ENCODE results near the gene PHF8.

Gene PHF8

GRCh38 chrX:53950130-53950733, 94.0 kb downstream of the PHF8 start:
- Mint-ChIP-seq H3K27ac (no peak overlapping the region), H3K9me3 (no peaks in the 10 kb centered on the region), H3K36me3 (peaks cover 30% of the 10 kb centered on the region)

GRCh38 chrX:53940180-53940579, 104.1 kb downstream of the PHF8 start:
- Mint-ChIP-seq H3K36me3 (peaks cover 53% of the 10 kb centered on the region), H3K4me3 (no peak overlapping the region), H3K9me3 (no peaks in the 10 kb centered on the region), H3K27ac (no peak overlapping the region), H3K4me1 (no peaks in the 10 kb centered on the region), H3K27me3 (no peaks in the 10 kb centered on the region)
- ATAC-seq: no peak

More at GRCh38 chrX:53950130-53950733, 94.0 kb downstream of the PHF8 start:
- Mint-ChIP-seq H3K4me3 (no peak overlapping the region), H3K4me1 (no peaks in the 10 kb centered on the region), H3K27me3 (no peaks in the 10 kb centered on the region)
- no peak for ATAC-seq

GRCh38 chrX:53939127-53939526, 105.1 kb downstream of the PHF8 start:
- ATAC-seq: no peak
- Mint-ChIP-seq H3K4me3 (no peak overlapping the region), H3K27me3 (no peaks in the 10 kb centered on the region), H3K9me3 (no peaks in the 10 kb centered on the region), H3K27ac (no peak overlapping the region), H3K36me3 (peaks cover 53% of the 10 kb centered on the region), H3K4me1 (no peaks in the 10 kb centered on the region)

GRCh38 chrX:53930515-53931380, 113.5 kb downstream of the PHF8 start:
- Mint-ChIP-seq H3K9me3 (no peaks in the 10 kb centered on the region), H3K4me3 (no peak overlapping the region), H3K27me3 (no peaks in the 10 kb centered on the region), H3K4me1 (no peaks in the 10 kb centered on the region), H3K36me3 (no peaks in the 10 kb centered on the region), H3K27ac (no peak overlapping the region)
- ATAC-seq: no peak

- ATAC-seq: no peak
- Mint-ChIP-seq H3K9me3 (no peaks in the 10 kb centered on the region), H3K4me3 (no peak overlapping the region), H3K27me3 (no peaks in the 10 kb centered on the region), H3K27ac (no peak overlapping the region), H3K4me1 (no peaks in the 10 kb centered on the region), H3K36me3 (no peaks in the 10 kb centered on the region)
Observed at GRCh38 chrX:53926030-53926429, 118.2 kb downstream of the PHF8 start.

GRCh38 chrX:53918702-53919101, 125.6 kb downstream of the PHF8 start:
- H3K4me3 Mint-ChIP-seq: no peak overlapping the region
- ATAC-seq: no peak
- H3K9me3 Mint-ChIP-seq: no peaks in the 10 kb centered on the region
- H3K4me1 Mint-ChIP-seq: no peaks in the 10 kb centered on the region
- H3K36me3 Mint-ChIP-seq: no peaks in the 10 kb centered on the region
- no peaks in the 10 kb centered on the region for H3K27me3 Mint-ChIP-seq
- no peak overlapping the region for H3K27ac Mint-ChIP-seq

GRCh38 chrX:53900623-53901022, 143.7 kb downstream of the PHF8 start:
- Mint-ChIP-seq H3K4me3 (no peak overlapping the region), H3K36me3 (no peaks in the 10 kb centered on the region), H3K27ac (no peak overlapping the region), H3K4me1 (no peaks in the 10 kb centered on the region), H3K9me3 (peaks cover 4% of the 10 kb centered on the region), H3K27me3 (no peaks in the 10 kb centered on the region)
- no peak for ATAC-seq

GRCh38 chrX:53895270-53895669, 149.0 kb downstream of the PHF8 start:
- Mint-ChIP-seq H3K27ac (no peak overlapping the region), H3K9me3 (peaks cover 4% of the 10 kb centered on the region), H3K4me1 (no peaks in the 10 kb centered on the region), H3K4me3 (no peak overlapping the region), H3K27me3 (no peaks in the 10 kb centered on the region), H3K36me3 (no peaks in the 10 kb centered on the region)
- no peak for ATAC-seq
